Activated CD8-positive, alpha-beta memory T cell treated with anti-CD3 and anti-CD28 coated beads, Interleukin-2, amount 50 U/mL, for 24 hours (primary cell): ENCODE results near the gene GAMT.

Experiments
- DNase-seq: peaks from one replicate; pipeline ENCODE4 v3.0.0-alpha.2; 2020; ENCODE audit errors: extremely low read depth

GAMT gene

DNA sequence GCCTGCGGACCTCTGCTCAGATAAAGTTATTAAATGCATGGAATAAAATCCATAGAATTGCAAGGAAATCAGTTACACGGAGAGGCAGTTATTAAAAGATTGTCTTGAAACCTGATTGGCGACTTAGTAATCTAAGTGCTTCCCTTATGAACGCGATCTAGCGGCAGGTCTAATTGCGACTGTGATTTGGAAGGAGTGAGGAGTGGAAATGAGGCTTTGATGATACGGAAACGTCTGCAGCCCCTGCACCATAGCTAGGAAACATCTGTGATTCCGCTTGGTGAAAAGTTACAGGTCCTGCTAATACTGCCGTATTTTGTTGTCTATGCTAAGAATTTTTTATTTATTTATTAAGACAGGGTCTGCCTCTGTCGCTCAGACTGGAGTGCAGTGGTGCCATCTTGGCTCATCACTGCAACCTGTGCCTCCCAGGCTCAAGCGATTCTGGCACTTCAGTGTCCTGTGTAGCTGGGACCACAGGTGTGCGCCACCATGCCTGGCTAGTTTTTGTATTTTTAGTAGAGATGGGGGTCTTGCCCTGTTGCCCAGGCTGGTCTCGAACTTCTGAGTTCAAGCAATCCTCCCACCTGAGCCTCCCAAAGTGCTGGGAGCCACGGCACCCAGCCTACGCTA lies 16.7 kb downstream of the GAMT start:
- DNase-seq: no peak

GRCh38 chr19:1384085-1384462 lies 17.3 kb downstream of the GAMT start:
- DNase-seq: no peak

- DNase-seq: peak; percentile 87
Measured at GRCh38 chr19:1383312-1384084, 17.8 kb downstream of the GAMT start, which contains the start of gene NDUFS7. NDUFS7 (plus strand) TSS chr19:1383907; CDS start chr19:1383927, 20 bp downstream.

GRCh38 chr19:1383017-1383311 lies 18.4 kb downstream of the GAMT start:
- DNase-seq: no peak

- no peak for DNase-seq
Measured at GRCh38 chr19:1382250-1382649, 19.1 kb downstream of the GAMT start.

- DNase-seq: no peak
Measured at GRCh38 chr19:1379961-1380489, 21.3 kb downstream of the GAMT start.

- DNase-seq: no peak
Measured at GRCh38 chr19:1379126-1379905, 22.0 kb downstream of the GAMT start.

DNA sequence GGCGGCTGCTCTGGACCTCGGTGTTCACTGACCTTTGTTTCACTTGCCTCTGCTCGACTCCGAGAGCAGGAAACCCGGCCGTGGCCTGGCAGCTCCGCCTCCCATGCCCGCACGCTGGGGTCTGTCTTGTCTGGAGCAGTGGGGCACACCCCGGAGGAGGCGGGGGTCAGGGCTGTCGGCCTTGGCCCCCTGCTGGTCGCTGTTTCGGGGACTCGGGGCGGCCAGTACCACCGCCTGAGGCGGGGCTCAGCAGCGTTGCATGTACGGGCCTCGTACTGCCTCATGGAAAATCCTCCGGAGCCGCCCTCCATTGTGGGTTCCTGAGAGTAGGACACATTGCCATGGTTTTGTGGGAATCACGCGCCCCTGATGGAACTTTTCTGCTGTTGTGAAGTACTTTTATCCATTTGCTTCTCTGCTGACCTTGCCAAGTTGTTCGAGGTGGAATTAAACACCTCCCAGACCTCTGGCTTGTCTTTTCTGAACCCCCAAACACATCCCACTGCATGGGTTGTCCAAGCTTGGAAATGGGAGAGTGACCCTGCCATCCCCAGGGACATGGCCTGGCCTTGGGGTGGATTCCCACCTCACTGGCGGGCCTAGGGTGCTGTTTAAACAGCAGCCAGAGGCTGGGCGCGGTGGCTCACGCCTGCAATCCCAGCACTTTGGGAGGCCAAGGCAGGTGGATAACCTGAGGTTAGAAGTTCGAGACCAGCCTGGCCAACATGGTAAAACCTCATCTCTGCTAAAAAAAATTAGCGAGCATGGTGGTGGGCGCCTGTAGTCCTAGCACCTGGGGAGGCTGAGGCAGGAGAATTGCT lies 23.2 kb downstream of the GAMT start:
- DNase-seq: no peak

DNA sequence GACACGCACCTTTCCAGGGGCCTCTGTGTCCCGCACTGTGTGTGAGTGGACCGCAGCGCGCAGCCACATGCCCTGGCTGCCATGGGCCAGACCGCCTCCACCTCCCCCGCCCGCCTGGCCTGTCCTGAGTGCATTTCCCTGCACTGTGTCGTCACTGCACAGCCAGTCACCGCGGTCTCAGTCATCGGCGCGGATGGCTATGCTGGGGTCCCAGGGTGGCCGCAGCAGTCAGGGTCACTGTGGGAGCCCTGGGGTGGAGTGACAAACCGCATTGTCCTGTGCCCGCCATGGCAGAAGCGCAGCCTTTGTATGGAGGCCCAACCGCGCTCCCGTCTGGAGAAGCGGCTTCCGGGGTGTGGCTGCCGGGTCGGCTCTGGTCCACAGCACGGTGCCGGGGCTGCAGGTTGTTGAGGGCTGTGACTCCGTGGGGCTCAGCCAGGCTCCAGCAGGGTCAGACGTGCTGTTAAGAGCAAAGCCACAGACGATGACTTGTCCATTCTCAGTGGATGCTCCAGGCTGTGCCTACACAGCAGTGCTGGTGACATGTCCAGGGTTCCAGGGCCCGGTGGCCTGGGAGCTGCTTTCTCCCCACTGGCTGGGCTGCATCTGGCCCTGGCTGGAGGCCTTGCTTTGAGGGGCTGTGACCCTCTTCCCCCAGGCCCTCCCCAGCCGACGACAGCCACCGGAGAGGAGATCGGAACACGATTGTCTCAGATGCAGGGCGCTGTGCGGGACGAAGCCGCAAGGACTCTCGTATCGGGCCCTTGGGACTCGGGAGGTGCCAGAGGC lies 24.0 kb downstream of the GAMT start:
- no peak for DNase-seq

DNA sequence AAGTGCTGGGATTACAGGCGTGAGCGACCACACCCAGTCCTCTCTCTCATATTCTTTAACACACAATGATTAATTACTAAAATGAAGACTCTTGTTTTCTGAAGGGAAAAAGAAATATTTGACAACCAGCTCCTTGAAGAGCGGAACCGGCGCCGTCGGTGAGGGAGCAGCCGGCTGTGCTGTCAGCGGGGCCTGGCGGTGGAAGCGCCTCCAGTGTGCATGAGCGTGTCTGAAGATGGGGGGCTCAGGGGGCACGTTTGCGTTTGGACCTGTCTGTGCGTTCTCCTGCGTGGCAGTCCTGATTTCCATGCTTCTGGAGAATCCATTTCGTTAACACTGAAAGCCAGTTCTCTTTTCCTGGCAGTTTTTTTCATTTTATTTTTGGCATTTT lies 24.9 kb downstream of the GAMT start:
- no peak for DNase-seq

- no peak for DNase-seq
Measured at GRCh38 chr19:1374250-1374577, 27.1 kb downstream of the GAMT start.

GRCh38 chr19:1373534-1374249 lies 27.6 kb downstream of the GAMT start:
- no peak for DNase-seq

GRCh38 chr19:1373042-1373533 lies 28.3 kb downstream of the GAMT start:
- DNase-seq: no peak

- DNase-seq: no peak
Measured at GRCh38 chr19:1370579-1371361, 30.6 kb downstream of the GAMT start.

- no peak for DNase-seq
Measured at GRCh38 chr19:1369214-1369805, 32.0 kb downstream of the GAMT start.

- DNase-seq: no peak
Measured at GRCh38 chr19:1366899-1367870, 34.2 kb downstream of the GAMT start.

- DNase-seq: no peak
Measured at GRCh38 chr19:1366296-1366695, 35.0 kb downstream of the GAMT start.
